ENCODE results near the gene SLC15A1. TPM values are rescaled to one million over a fixed set of nuclear protein-coding genes. Genes with fewer than 3 reads are reported as not detected.

Gene SLC15A1
- polyA plus RNA-seq, 1 donor from 2014 or later = not detected

DNA sequence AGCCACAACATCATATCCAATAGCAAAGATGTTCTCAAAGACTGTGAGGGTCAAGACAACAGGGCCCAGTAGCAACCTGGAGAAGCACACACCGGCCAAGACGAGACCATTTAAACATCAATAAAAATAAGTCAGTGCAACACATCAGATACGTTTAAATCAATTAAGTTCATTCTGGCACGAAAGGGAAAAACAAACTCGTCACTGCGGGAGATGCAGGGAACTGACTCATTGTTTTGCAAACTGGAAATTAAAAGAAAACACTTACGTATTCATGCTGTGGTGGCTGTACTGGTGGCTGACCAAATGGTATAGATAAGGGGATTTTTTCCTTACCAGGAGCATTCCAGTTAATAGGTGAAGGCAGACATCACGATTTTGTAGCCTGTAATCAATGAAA is 26.3 kb upstream of the SLC15A1 start:
- TF ChIP-seq, protein P1, sequence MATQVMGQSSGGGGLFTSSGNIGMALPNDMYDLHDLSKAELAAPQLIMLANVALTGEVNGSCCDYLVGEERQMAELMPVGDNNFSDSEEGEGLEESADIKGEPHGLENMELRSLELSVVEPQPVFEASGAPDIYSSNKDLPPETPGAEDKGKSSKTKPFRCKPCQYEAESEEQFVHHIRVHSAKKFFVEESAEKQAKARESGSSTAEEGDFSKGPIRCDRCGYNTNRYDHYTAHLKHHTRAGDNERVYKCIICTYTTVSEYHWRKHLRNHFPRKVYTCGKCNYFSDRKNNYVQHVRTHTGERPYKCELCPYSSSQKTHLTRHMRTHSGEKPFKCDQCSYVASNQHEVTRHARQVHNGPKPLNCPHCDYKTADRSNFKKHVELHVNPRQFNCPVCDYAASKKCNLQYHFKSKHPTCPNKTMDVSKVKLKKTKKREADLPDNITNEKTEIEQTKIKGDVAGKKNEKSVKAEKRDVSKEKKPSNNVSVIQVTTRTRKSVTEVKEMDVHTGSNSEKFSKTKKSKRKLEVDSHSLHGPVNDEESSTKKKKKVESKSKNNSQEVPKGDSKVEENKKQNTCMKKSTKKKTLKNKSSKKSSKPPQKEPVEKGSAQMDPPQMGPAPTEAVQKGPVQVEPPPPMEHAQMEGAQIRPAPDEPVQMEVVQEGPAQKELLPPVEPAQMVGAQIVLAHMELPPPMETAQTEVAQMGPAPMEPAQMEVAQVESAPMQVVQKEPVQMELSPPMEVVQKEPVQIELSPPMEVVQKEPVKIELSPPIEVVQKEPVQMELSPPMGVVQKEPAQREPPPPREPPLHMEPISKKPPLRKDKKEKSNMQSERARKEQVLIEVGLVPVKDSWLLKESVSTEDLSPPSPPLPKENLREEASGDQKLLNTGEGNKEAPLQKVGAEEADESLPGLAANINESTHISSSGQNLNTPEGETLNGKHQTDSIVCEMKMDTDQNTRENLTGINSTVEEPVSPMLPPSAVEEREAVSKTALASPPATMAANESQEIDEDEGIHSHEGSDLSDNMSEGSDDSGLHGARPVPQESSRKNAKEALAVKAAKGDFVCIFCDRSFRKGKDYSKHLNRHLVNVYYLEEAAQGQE (IDR thresholded peaks at IDR 0.05; ENCODE audit: borderline replicate concordance) = no peak
- TF ChIP-seq POLR2AphosphoS5 (IDR thresholded peaks at IDR 0.05) (no peak), TAF1 (IDR thresholded peaks at IDR 0.05; ENCODE audit: low read depth) (no peak), EP300 (conservative IDR thresholded peaks at IDR 0.05; ENCODE audit: poor library complexity, severe bottlenecking) (no peak), SMC3 (conservative IDR thresholded peaks at IDR 0.05; ENCODE audit: poor library complexity) (no peak)
- H3K9me3 ChIP-seq (ENCODE audit: low read length) = no peaks in the 10 kb centered on the region
- H4K20me1 ChIP-seq (ENCODE audit: insufficient read depth) = no peaks in the 10 kb centered on the region
- no peaks in the 10 kb centered on the region for H3K27me3 ChIP-seq (ENCODE audit: insufficient read depth, low read depth, low read length)
- no peak overlapping the region for H3K4me3 ChIP-seq (ENCODE audit: low read length)
- H3K9ac ChIP-seq (ENCODE audit: low read length) = no peak overlapping the region
- H3K36me3 ChIP-seq (ENCODE audit: insufficient read depth, low read length) = no peaks in the 10 kb centered on the region
- no peak overlapping the region for H2AFZ ChIP-seq (ENCODE audit: low read depth, low read length)
- no peak overlapping the region for H3K27ac ChIP-seq (ENCODE audit: low read length)
- H3K9me2 ChIP-seq (ENCODE audit: insufficient read depth, low read length) = no peaks in the 10 kb centered on the region
- H3F3A ChIP-seq (ENCODE audit: insufficient read depth, low read length, poor library complexity, severe bottlenecking) = no peaks in the 10 kb centered on the region
- no peaks in the 10 kb centered on the region for H3K79me2 ChIP-seq (replicated peaks; ENCODE audit: insufficient read depth, low read length)
- H3K4me2 ChIP-seq (ENCODE audit: low read length) = no peak overlapping the region

- no peak overlapping the region for H2AFZ ChIP-seq (ENCODE audit: low read depth, low read length)
- TF ChIP-seq, protein P1 (IDR thresholded peaks at IDR 0.05; ENCODE audit: borderline replicate concordance) = no peak
- TF ChIP-seq MXI1 (conservative IDR thresholded peaks at IDR 0.05; ENCODE audit: poor library complexity, severe bottlenecking) (no peak), RAD21 (conservative IDR thresholded peaks at IDR 0.05) (no peak), EP300 (conservative IDR thresholded peaks at IDR 0.05; ENCODE audit: poor library complexity, severe bottlenecking) (no peak), POLR2AphosphoS5 (IDR thresholded peaks at IDR 0.05) (no peak), SMC3 (conservative IDR thresholded peaks at IDR 0.05; ENCODE audit: poor library complexity) (no peak), TAF1 (IDR thresholded peaks at IDR 0.05; ENCODE audit: low read depth) (no peak), EZH2 (IDR thresholded peaks at IDR 0.05; ENCODE audit: borderline replicate concordance, insufficient read depth, low read length, poor library complexity, severe bottlenecking) (no peak)
- TF ChIP-seq, protein P2, sequence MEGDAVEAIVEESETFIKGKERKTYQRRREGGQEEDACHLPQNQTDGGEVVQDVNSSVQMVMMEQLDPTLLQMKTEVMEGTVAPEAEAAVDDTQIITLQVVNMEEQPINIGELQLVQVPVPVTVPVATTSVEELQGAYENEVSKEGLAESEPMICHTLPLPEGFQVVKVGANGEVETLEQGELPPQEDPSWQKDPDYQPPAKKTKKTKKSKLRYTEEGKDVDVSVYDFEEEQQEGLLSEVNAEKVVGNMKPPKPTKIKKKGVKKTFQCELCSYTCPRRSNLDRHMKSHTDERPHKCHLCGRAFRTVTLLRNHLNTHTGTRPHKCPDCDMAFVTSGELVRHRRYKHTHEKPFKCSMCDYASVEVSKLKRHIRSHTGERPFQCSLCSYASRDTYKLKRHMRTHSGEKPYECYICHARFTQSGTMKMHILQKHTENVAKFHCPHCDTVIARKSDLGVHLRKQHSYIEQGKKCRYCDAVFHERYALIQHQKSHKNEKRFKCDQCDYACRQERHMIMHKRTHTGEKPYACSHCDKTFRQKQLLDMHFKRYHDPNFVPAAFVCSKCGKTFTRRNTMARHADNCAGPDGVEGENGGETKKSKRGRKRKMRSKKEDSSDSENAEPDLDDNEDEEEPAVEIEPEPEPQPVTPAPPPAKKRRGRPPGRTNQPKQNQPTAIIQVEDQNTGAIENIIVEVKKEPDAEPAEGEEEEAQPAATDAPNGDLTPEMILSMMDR (IDR thresholded peaks at IDR 0.05; ENCODE audit: poor library complexity, severe bottlenecking) = no peak
- H3K4me2 ChIP-seq (ENCODE audit: low read length) = no peak overlapping the region
Measured at GRCh38 chr13:98776644-98777043, 24.2 kb upstream of the SLC15A1 start.

More at GRCh38 chr13:98776644-98777043, 24.2 kb upstream of the SLC15A1 start:
- H3K79me2 ChIP-seq (replicated peaks; ENCODE audit: insufficient read depth, low read length) = no peaks in the 10 kb centered on the region
- H3K36me3 ChIP-seq (ENCODE audit: insufficient read depth, low read length) = no peaks in the 10 kb centered on the region
- no peaks in the 10 kb centered on the region for H3K9me2 ChIP-seq (ENCODE audit: insufficient read depth, low read length)
- no peak overlapping the region for H3K4me3 ChIP-seq (ENCODE audit: low read length)
- no peak overlapping the region for H3K9ac ChIP-seq (ENCODE audit: low read length)
- no peak overlapping the region for H3K27ac ChIP-seq (ENCODE audit: low read length)
- no peaks in the 10 kb centered on the region for H4K20me1 ChIP-seq (ENCODE audit: insufficient read depth)
- H3K9me3 ChIP-seq (ENCODE audit: low read length) = no peaks in the 10 kb centered on the region
- H3K27me3 ChIP-seq (ENCODE audit: insufficient read depth, low read depth, low read length) = no peaks in the 10 kb centered on the region
- no peaks in the 10 kb centered on the region for H3F3A ChIP-seq (ENCODE audit: insufficient read depth, low read length, poor library complexity, severe bottlenecking)

Measured in neural cell (in vitro differentiated cells).